ENCODE data around the gene MSMB.
"Not testable (repeated sequence)": the region's sequence is repeated elsewhere in the genome, so short reads cannot be mapped to it uniquely, and the experiment has no call there.

Gene MSMB

GRCh38 chr10:46012746-46013145, 33.3 kb downstream of the MSMB start:
- CTCF ChIA-PET, result interaction anchor here (1.4 to 1.9 kb wide), 2 partner anchors 11 to 15 kb away, joined by 3 to 5 read pairs; no protein-coding TSS in a partner anchor
- POLR2A ChIA-PET, result no interaction called here
- TF ChIP-seq CTCF (IDR thresholded peaks at IDR 0.05; ENCODE audit: control extremely low read depth, extremely low read depth, low read depth, missing control alignments), result no peak
- DNase-seq (ENCODE audit: extremely low spot score), result no peak

DNA sequence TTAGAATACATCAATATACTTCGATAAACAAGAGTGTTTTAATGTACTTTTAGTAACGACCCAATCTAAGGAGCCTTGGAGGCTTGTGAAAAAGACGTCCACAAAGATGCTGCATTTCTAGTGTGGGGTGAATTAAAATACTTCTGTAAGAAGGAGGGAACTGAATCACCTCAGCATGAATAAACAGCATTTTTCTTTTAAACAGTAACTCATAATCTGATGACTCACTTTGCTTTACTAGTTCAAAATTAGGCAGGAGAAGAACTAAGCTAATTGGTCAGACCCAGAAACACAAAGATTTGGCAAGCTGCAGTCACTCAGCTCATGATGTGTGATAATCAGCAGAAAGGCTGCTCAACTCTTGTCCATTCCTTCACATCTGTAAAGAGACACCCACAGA, 39.9 kb downstream of the MSMB start:
- TF ChIP-seq CTCF (IDR thresholded peaks at IDR 0.05; ENCODE audit: control extremely low read depth, extremely low read depth, low read depth, missing control alignments), result no peak
- no peak for DNase-seq (ENCODE audit: extremely low spot score)
- POLR2A ChIA-PET, result no interaction called here
- CTCF ChIA-PET, result interaction anchor here (1.0 to 11.3 kb wide), 4 partner anchors 13 to 756 kb away, joined by 3 to 88 read pairs (median 5); no protein-coding TSS in a partner anchor

GRCh38 chr10:46005383-46005782, 40.7 kb downstream of the MSMB start:
- no peak for TF ChIP-seq CTCF (IDR thresholded peaks at IDR 0.05; ENCODE audit: control extremely low read depth, extremely low read depth, low read depth, missing control alignments)
- ChIA-PET POLR2A (no interaction called here), CTCF (interaction anchor here (1.0 to 11.3 kb wide), 5 partner anchors 13 to 755 kb away, joined by 3 to 88 read pairs (median 4); no protein-coding TSS in a partner anchor)
- DNase-seq (ENCODE audit: extremely low spot score), result no peak

GRCh38 chr10:46004963-46005362, 41.1 kb downstream of the MSMB start:
- no peak for DNase-seq (ENCODE audit: extremely low spot score)
- POLR2A ChIA-PET, result no interaction called here
- CTCF ChIA-PET, result interaction anchor here (1.3 to 11.3 kb wide), 4 partner anchors 15 to 755 kb away, joined by 3 to 88 read pairs (median 5); no protein-coding TSS in a partner anchor
- TF ChIP-seq CTCF (IDR thresholded peaks at IDR 0.05; ENCODE audit: control extremely low read depth, extremely low read depth, low read depth, missing control alignments), result no peak

- no peak for TF ChIP-seq CTCF (IDR thresholded peaks at IDR 0.05; ENCODE audit: control extremely low read depth, extremely low read depth, low read depth, missing control alignments)
- POLR2A ChIA-PET, result no interaction called here
- CTCF ChIA-PET, result interaction anchor here (11.3 kb wide), 1 partner anchor 16 kb away, joined by 88 read pairs; no protein-coding TSS in a partner anchor
- DNase-seq (ENCODE audit: extremely low spot score), result no peak
Observed at GRCh38 chr10:46002916-46003693, 43.0 kb downstream of the MSMB start.

- DNase-seq (ENCODE audit: extremely low spot score); POLR2A ChIA-PET: not testable (repeated sequence)
- CTCF ChIA-PET, result interaction anchor here (1.1 to 11.3 kb wide), 3 partner anchors 17 to 538 kb away, joined by 3 to 88 read pairs (median 6); no protein-coding TSS in a partner anchor
Observed at GRCh38 chr10:46002189-46002687, 43.8 kb downstream of the MSMB start.

Measured in GM10248 (cell line).